ENCODE data around the gene LMNA.
"Not testable (repeated sequence)": the region's sequence is repeated elsewhere in the genome, so short reads cannot be mapped to it uniquely, and the experiment has no call there.

The LMNA gene

GRCh38 chr1:156122086-156122485, 7.6 kb downstream of the LMNA start:
- no peak for DNase-seq (ENCODE audit: low spot score)

GRCh38 chr1:156122519-156123355, 8.2 kb downstream of the LMNA start:
- peak; percentile 64 for DNase-seq (ENCODE audit: low spot score)

GRCh38 chr1:156123356-156124196, 9.1 kb downstream of the LMNA start:
- DNase-seq (ENCODE audit: low spot score), result peak; percentile 77

GRCh38 chr1:156124557-156125483, 10.3 kb downstream of the LMNA start:
- peak; percentile 46 for DNase-seq (ENCODE audit: low spot score)

GRCh38 chr1:156125544-156125943, 11.0 kb downstream of the LMNA start:
- not testable (repeated sequence) for DNase-seq (ENCODE audit: low spot score)

DNA sequence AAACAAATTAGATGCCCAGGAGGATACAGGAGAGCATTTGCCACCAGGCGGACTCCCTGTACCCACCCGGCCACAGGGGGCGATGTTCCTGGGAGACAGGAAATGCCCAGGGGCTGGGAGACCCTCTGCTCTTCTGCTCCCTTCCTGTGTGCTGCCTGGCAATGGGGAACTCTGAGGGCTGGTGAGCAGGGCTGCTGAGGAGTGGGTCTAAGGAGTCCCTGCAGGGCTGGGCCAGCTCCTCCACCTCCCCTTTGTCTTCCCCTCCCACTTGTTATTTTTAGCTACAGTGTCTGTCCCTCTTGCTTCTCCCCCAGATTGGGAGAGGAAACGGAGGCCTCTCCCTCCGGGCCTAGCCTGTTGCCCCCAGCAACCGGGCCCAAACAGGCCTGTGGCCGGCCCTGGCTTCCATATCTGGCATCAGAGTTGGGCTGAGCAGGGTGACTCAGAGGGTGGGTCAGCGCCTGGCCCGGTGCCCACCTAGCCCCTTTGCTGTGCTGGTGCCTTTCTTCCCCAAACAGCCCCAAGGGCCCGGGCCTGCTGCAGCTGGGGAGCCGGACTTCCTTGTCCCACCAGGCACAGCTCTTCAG, 11.6 kb downstream of the LMNA start:
- peak; percentile 91 for DNase-seq (ENCODE audit: low spot score)

- DNase-seq (ENCODE audit: low spot score), result peak; percentile 80
Measured at GRCh38 chr1:156126630-156127534, 12.4 kb downstream of the LMNA start.

- DNase-seq (ENCODE audit: low spot score), result no peak
Measured at GRCh38 chr1:156128308-156128653, 13.8 kb downstream of the LMNA start.

- peak; percentile 66 for DNase-seq (ENCODE audit: low spot score)
Measured at GRCh38 chr1:156128654-156129597, 14.4 kb downstream of the LMNA start.

DNA sequence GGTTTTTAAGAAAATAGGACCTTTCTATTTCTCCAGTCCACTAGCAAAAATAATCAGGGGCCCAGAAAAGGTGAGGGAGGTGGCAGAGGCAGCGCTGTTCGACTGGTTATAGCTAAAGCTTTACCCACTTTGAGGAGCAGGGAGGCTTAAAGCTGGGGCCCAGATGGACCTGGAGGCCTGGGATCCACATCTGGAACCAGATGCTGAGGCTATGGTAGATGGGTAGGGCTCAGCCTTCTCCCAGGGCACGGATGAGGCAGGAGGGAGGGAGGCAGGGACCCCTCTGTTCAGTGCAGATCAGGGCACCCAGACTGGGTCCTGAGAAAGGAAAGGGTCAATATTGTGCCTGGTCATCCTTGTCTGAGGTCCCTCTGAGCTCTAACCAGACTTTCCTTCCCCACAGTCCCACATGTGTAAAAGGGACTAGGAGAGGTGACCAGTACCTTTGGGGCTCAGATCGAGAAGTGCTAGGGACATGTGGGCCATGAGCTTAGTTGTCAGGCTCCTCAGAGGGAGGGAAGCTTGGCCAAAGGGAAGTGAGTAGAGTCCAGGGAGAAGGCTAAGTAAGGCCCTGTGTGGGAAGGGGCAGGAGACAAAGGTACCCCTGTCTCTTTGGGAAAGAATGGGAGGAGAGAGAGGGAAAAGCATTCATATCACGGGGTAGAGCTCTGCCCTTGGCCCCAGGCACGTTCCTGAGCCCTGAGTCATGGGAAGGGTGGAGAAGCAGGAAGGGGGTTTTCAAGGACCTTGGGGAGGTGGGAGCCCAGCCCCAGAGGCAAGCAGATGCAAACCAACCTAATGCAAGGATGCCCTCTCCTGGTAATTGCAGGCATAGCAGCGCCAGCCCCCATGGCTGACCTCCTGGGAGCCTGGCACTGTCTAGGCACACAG, 15.4 kb downstream of the LMNA start:
- peak; percentile 94 for DNase-seq (ENCODE audit: low spot score)

- no peak for DNase-seq (ENCODE audit: low spot score)
Measured at GRCh38 chr1:156130578-156130942, 16.0 kb downstream of the LMNA start.

- DNase-seq (ENCODE audit: low spot score), result no peak
Measured at GRCh38 chr1:156134716-156135435, 20.4 kb downstream of the LMNA start.

- no peak for DNase-seq (ENCODE audit: low spot score)
Measured at GRCh38 chr1:156135930-156136871, 21.7 kb downstream of the LMNA start.

- no peak for DNase-seq (ENCODE audit: low spot score)
Measured at GRCh38 chr1:156136970-156137483, 22.5 kb downstream of the LMNA start.

DNA sequence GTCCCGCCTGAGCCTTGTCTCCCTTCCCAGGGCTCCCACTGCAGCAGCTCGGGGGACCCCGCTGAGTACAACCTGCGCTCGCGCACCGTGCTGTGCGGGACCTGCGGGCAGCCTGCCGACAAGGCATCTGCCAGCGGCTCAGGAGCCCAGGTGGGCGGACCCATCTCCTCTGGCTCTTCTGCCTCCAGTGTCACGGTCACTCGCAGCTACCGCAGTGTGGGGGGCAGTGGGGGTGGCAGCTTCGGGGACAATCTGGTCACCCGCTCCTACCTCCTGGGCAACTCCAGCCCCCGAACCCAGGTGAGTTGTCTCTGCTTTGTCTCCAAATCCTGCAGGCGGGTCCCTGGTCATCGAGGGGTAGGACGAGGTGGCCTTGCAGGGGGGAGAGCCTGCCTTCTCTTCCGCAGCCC, 24.0 kb downstream of the LMNA start:
- no peak for DNase-seq (ENCODE audit: low spot score)
